ENCODE results near the gene APBB2.

- TF ChIP-seq KDM5A (IDR thresholded peaks at IDR 0.05; ENCODE audit: low read length) (no peak), RAD21 (IDR thresholded peaks at IDR 0.05 in 1 of 2, conservative IDR thresholded peaks at IDR 0.05 in 1 of 2; ENCODE audit: low read depth in 2 of 2, low read length in 2 of 2) (no peak), SP4 (IDR thresholded peaks at IDR 0.05; ENCODE audit: low read length) (no peak), CTCF (IDR thresholded peaks at IDR 0.05; ENCODE audit: control extremely low read depth in 1 of 3, insufficient read depth in 1 of 3, low read depth in 1 of 3, low read length in 3 of 3) (no peak), POLR2A (IDR thresholded peaks at IDR 0.05; ENCODE audit: control extremely low read depth in 1 of 2, low read depth in 2 of 2, low read length in 2 of 2) (no peak), CEBPB (IDR thresholded peaks at IDR 0.05; ENCODE audit: low read depth, low read length) (no peak), RBBP5 (IDR thresholded peaks at IDR 0.05; ENCODE audit: borderline replicate concordance, low read depth, low read length) (no peak)
These were observed 84.4 kb downstream of the APBB2 start for GRCh38 chr4:41129936-41130440.

Measured in H1 (cell line).